Natural killer cell (primary cell): Measurements from ENCODE around the gene PHF14. TPM values are rescaled to one million over a fixed set of nuclear protein-coding genes. Genes with fewer than 3 reads are reported as not detected.

ENCODE experiments used
- ATAC-seq, 3 donors: fragments of 150-1000 bp in 2 of 3; fragments of 200-7000 bp in 1 of 3; cut with Tn5 transposase; 1 replicate in 1 of 3; 2 replicates in 2 of 3; pipeline ENCODE4 v1.10.0; 2021; ENCODE audit warnings: mild to moderate bottlenecking in 2 of 3, moderate library complexity in 2 of 3
- DNase-seq, 2 donors: peaks; one replicate each; pipeline versions ENCODE4 v3.0.0 to v3.0.0-alpha.2; 2013 to 2021; ENCODE audit warnings: mixed read lengths in 1 of 2
- H3K27ac ChIP-seq: one replicate; pipeline ENCODE4 v1.5.1; 2013; ENCODE audit warnings: mild to moderate bottlenecking, low read length
- H3K27me3 ChIP-seq: one replicate; pipeline ENCODE4 v1.6.1; 2013; ENCODE audit warnings: low read length; ENCODE audit not compliant: control insufficient read depth, insufficient read depth
- H3K36me3 ChIP-seq: one replicate; pipeline ENCODE4 v1.6.1; 2013; ENCODE audit warnings: low read length; ENCODE audit not compliant: control insufficient read depth, insufficient read depth
- H3K4me1 ChIP-seq: one replicate; pipeline ENCODE4 v1.6.1; 2013; ENCODE audit warnings: low read length; ENCODE audit not compliant: control insufficient read depth, insufficient read depth
- H3K4me3 ChIP-seq: one replicate; pipeline ENCODE4 v1.5.1; 2013; ENCODE audit warnings: low read length
- H3K9me3 ChIP-seq: one replicate; pipeline ENCODE4 v1.6.1; 2013; ENCODE audit warnings: low read length; ENCODE audit not compliant: control insufficient read depth, insufficient read depth
- H3K27ac Mint-ChIP-seq, 2 donors: one replicate each; pipeline ENCODE4 v1.8.0; 2022; ENCODE audit warnings: mild to moderate bottlenecking in 2 of 2, mixed read lengths in 2 of 2, moderate library complexity in 1 of 2
- H3K27me3 Mint-ChIP-seq, 2 donors: one replicate each; pipeline ENCODE4 v1.8.0; 2022; ENCODE audit warnings: low read depth in 2 of 2, mixed read lengths in 2 of 2
- H3K36me3 Mint-ChIP-seq: one replicate; pipeline ENCODE4 v1.8.0; 2022; ENCODE audit warnings: mixed read lengths
- H3K4me1 Mint-ChIP-seq, 2 donors: one replicate each; pipeline ENCODE4 v1.8.0; 2022; ENCODE audit warnings: mixed read lengths in 2 of 2
- H3K4me3 Mint-ChIP-seq: one replicate; pipeline ENCODE4 v1.8.0; 2022; ENCODE audit warnings: mild to moderate bottlenecking, moderate library complexity, mixed read lengths
- H3K9me3 Mint-ChIP-seq, 2 donors: one replicate each; pipeline ENCODE4 v1.8.0; 2022; ENCODE audit warnings: mixed read lengths in 2 of 2
- WGBS: methylation state at CpG from one replicate; pipeline ENCODE4 v1.1.7; 2013; ENCODE audit warnings: missing lambda C conversion rate; ENCODE audit not compliant: insufficient coverage; 5-methylcytosine and 5-hydroxymethylcytosine counted together
- intact Hi-C: fragments of 100-400 bp; cut with micrococcal nuclease; formaldehyde crosslinking; loops from one replicate; pipeline ENCODE4 v1.14.2; 2022
- total RNA-seq, 4 donors: library from RNA; stranded (reverse); fragments of 120-200 nt in 1 of 4; gene quantifications; one replicate each; pipeline versions ENCODE4 v1.2.3 to v1.2.4, GENCODE V29; 2013 to 2022
- TF ChIP-seq, protein P1 (sequence below): fragments of 200-600 bp; IDR thresholded peaks from one replicate; pipeline ENCODE4 v1.8.0; 2022; ENCODE audit warnings: antibody characterized with exemption

The PHF14 gene
- total RNA-seq, 3 donors from 2014 or later (not counting 1 experiment from before 2014, with no cell fraction given) = 23.6 to 30.8 (median 27.7) TPM

- TF ChIP-seq, protein P1, sequence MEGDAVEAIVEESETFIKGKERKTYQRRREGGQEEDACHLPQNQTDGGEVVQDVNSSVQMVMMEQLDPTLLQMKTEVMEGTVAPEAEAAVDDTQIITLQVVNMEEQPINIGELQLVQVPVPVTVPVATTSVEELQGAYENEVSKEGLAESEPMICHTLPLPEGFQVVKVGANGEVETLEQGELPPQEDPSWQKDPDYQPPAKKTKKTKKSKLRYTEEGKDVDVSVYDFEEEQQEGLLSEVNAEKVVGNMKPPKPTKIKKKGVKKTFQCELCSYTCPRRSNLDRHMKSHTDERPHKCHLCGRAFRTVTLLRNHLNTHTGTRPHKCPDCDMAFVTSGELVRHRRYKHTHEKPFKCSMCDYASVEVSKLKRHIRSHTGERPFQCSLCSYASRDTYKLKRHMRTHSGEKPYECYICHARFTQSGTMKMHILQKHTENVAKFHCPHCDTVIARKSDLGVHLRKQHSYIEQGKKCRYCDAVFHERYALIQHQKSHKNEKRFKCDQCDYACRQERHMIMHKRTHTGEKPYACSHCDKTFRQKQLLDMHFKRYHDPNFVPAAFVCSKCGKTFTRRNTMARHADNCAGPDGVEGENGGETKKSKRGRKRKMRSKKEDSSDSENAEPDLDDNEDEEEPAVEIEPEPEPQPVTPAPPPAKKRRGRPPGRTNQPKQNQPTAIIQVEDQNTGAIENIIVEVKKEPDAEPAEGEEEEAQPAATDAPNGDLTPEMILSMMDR = no peak
- WGBS = 94% methylated on average over 4 of the region's 5 CpGs
- H3K4me1 ChIP-seq = no peaks in the 10 kb centered on the region
- intact Hi-C loops = no loop called here
- Mint-ChIP-seq H3K27ac (no peak overlapping the region), H3K36me3 (no peaks in the 10 kb centered on the region), H3K4me3 (no peak overlapping the region), H3K4me1 (peaks cover 0 to 6% of the 10 kb centered on the region in 2 donors), H3K27me3 (peaks cover 0 to 8% of the 10 kb centered on the region in 2 donors), H3K9me3 (no peaks in the 10 kb centered on the region)
- ATAC-seq = no peak
- DNase-seq = no peak
- H3K27ac ChIP-seq = no peak overlapping the region
- H3K9me3 ChIP-seq = no peaks in the 10 kb centered on the region
- H3K4me3 ChIP-seq = no peak overlapping the region
- no peaks in the 10 kb centered on the region for H3K27me3 ChIP-seq
- no peaks in the 10 kb centered on the region for H3K36me3 ChIP-seq
These were observed 218.8 kb downstream of the PHF14 start for GRCh38 chr7:11192506-11192905.

GRCh38 chr7:11193131-11193867 lies 219.6 kb downstream of the PHF14 start:
- no peaks in the 10 kb centered on the region for H3K27me3 ChIP-seq
- H3K27me3 Mint-ChIP-seq = peaks cover 0 to 8% of the 10 kb centered on the region in 2 donors
- no peak for DNase-seq
- no peaks in the 10 kb centered on the region for H3K36me3 Mint-ChIP-seq
- TF ChIP-seq, protein P1 = no peak
- no peak overlapping the region for H3K27ac ChIP-seq
- H3K4me3 ChIP-seq = no peak overlapping the region
- no peaks in the 10 kb centered on the region for H3K9me3 Mint-ChIP-seq
- no peaks in the 10 kb centered on the region for H3K9me3 ChIP-seq
- intact Hi-C loops = no loop called here
- no peak for ATAC-seq
- WGBS = 34% methylated on average over 16 of the region's 17 CpGs
- no peaks in the 10 kb centered on the region for H3K4me1 ChIP-seq
- H3K4me3 Mint-ChIP-seq = no peak overlapping the region
- no peak overlapping the region for H3K27ac Mint-ChIP-seq
- H3K4me1 Mint-ChIP-seq = peaks cover 0 to 6% of the 10 kb centered on the region in 2 donors
- H3K36me3 ChIP-seq = no peaks in the 10 kb centered on the region

- no peak for ATAC-seq
- intact Hi-C loops = no loop called here
- no peaks in the 10 kb centered on the region for H3K36me3 Mint-ChIP-seq
- no peak overlapping the region for H3K4me3 Mint-ChIP-seq
- H3K9me3 Mint-ChIP-seq = no peaks in the 10 kb centered on the region
- Histone ChIP-seq H3K4me1 (no peaks in the 10 kb centered on the region), H3K27ac (no peak overlapping the region), H3K4me3 (no peak overlapping the region), H3K27me3 (no peaks in the 10 kb centered on the region), H3K9me3 (no peaks in the 10 kb centered on the region), H3K36me3 (no peaks in the 10 kb centered on the region)
- no peak overlapping the region for H3K27ac Mint-ChIP-seq
- TF ChIP-seq, protein P1 = no peak
- peaks cover 0 to 6% of the 10 kb centered on the region in 2 donors for H3K4me1 Mint-ChIP-seq
- H3K27me3 Mint-ChIP-seq = peaks cover 0 to 8% of the 10 kb centered on the region in 2 donors
- 80% methylated on average over 2 of the region's 2 CpGs for WGBS
- DNase-seq = no peak
These were observed 220.2 kb downstream of the PHF14 start for GRCh38 chr7:11193888-11194287.

DNA sequence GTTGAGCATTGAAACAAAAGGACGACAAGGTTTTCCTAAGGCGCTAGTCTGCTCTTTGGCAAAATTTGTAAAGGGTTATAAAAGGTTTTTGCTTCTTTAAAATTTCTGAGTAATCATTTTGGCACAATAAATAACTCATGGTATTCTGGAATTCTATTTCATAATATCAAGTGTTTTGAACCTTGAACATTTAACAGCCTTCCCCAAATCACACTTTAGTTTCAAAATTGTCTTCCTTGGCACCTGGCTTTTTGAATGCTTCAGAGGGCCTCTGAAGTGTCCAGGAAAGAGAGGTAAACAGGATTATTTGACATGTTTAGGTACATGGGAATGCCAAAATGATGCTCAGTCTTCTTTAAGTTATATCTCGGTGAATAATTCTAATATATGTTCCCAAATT lies 220.8 kb downstream of the PHF14 start:
- no peaks in the 10 kb centered on the region for H3K9me3 ChIP-seq
- DNase-seq (no peak), ATAC-seq (no peak)
- Mint-ChIP-seq H3K4me3 (no peak overlapping the region), H3K4me1 (peaks cover 0 to 6% of the 10 kb centered on the region in 2 donors), H3K36me3 (no peaks in the 10 kb centered on the region), H3K27me3 (peaks cover 0 to 8% of the 10 kb centered on the region in 2 donors), H3K27ac (no peak overlapping the region), H3K9me3 (no peaks in the 10 kb centered on the region)
- intact Hi-C loops = no loop called here
- TF ChIP-seq, protein P1 = no peak
- no peaks in the 10 kb centered on the region for H3K27me3 ChIP-seq
- WGBS = 83% methylated on average over 2 of the region's 3 CpGs
- H3K4me1 ChIP-seq = no peaks in the 10 kb centered on the region
- no peak overlapping the region for H3K27ac ChIP-seq
- H3K36me3 ChIP-seq = no peaks in the 10 kb centered on the region
- no peak overlapping the region for H3K4me3 ChIP-seq
